ENCODE measurements around the gene KRTAP12-3. TPM values are rescaled to one million over a fixed set of nuclear protein-coding genes. Genes with fewer than 3 reads are reported as not detected.
"Not testable (repeated sequence)": the region's sequence is repeated elsewhere in the genome, so short reads cannot be mapped to it uniquely, and the experiment has no call there.

The KRTAP12-3 gene
- total and polyA plus RNA-seq, 2 donors (not counting 1 experiment from before 2014, with no cell fraction given): not detected

DNA sequence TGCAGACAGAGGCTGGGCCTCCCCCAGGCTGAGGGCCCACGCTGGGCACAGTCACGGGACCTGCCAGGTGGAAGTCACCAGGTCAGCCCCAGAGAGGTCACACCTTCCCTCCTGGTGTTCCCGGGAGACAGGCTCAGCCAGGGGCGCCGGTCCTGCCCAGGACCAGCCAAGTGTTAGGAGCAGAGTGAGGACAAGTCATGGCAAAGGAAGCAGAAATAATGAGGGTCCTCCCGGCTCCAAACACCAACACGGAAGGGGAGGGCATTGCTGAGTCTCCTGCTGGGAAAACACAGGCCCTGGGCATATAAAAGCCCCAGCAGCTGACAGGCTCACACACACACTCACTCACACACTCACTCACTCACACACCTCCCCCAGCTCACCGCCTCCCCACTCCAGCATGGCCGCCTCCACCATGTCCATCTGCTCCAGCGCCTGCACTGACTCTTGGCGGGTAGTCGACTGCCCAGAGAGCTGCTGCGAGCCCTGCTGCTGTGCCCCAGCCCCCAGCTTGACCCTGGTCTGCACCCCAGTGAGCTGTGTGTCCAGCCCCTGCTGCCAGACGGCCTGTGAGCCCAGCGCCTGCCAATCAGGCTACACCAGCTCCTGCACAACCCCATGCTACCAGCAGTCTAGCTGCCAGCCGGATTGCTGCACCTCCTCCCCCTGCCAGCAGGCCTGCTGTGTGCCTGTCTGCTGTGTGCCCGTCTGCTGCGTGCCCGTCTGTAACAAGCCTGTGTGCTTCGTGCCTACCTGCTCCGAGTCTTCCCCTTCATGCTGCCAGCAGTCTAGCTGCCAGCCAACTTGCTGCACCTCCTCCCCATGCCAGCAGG lies 20.5 kb upstream of the KRTAP12-3 start, which contains the start of gene KRTAP10-10:
KRTAP10-10 (plus strand) TSS at position 339 of the 833 bp plus-strand sequence; CDS start at position 401, 62 bp downstream.
- Histone ChIP-seq H3K4me2 (replicated peaks; ENCODE audit: low read depth, low read length, poor library complexity, severe bottlenecking) (no peak within 1 kb of the TSS), H4K20me1 (ENCODE audit: control insufficient read depth, insufficient read depth, low read length, poor library complexity, severe bottlenecking) (no peaks in the 10 kb centered on the region), H3K9me3 (ENCODE audit: control extremely low read depth in 1 of 3, control insufficient read depth in 2 of 3, insufficient read depth in 1 of 3, low read length in 2 of 3) (peaks cover 0 to 27% (median 11%) of the 10 kb centered on the region in 3 donors), H3K27me3 (replicated peaks in 1 of 4; ENCODE audit: control extremely low read depth in 1 of 4, control insufficient read depth in 3 of 4, insufficient read depth in 4 of 4, low read length in 3 of 4) (peaks cover 0 to 18% (median 0%) of the 10 kb centered on the region in 4 experiments), H3K79me2 (ENCODE audit: control insufficient read depth, insufficient read depth, low read length) (no peaks in the 10 kb centered on the region), H3K36me3 (replicated peaks in 1 of 2; ENCODE audit: control extremely low read depth in 1 of 2, control insufficient read depth in 1 of 2, extremely low read depth in 1 of 2, insufficient read depth in 2 of 2, low read length in 1 of 2) (no peaks in the 10 kb centered on the region), H3K4me1 (ENCODE audit: control insufficient read depth in 2 of 2, insufficient read depth in 2 of 2, low read length in 2 of 2) (no peaks in the 10 kb centered on the region), H3K27ac (ENCODE audit: low read length in 2 of 2) (no peak within 1 kb of the TSS), H3K4me3 (ENCODE audit: control extremely low read depth in 1 of 5, extremely low read depth in 1 of 5, insufficient read depth in 1 of 5, low read depth in 2 of 5, low read length in 4 of 5) (no peak within 1 kb of the TSS), H2AFZ (ENCODE audit: insufficient read depth, low read depth, low read length, poor library complexity, severe bottlenecking) (no peak within 1 kb of the TSS), H3K9ac (ENCODE audit: low read length) (no peak within 1 kb of the TSS)
- TF ChIP-seq EZH2 (IDR thresholded peaks at IDR 0.05; ENCODE audit: borderline replicate concordance, insufficient read depth, low read depth, low read length, poor library complexity, severe bottlenecking): no peak
- TF ChIP-seq, protein P1, sequence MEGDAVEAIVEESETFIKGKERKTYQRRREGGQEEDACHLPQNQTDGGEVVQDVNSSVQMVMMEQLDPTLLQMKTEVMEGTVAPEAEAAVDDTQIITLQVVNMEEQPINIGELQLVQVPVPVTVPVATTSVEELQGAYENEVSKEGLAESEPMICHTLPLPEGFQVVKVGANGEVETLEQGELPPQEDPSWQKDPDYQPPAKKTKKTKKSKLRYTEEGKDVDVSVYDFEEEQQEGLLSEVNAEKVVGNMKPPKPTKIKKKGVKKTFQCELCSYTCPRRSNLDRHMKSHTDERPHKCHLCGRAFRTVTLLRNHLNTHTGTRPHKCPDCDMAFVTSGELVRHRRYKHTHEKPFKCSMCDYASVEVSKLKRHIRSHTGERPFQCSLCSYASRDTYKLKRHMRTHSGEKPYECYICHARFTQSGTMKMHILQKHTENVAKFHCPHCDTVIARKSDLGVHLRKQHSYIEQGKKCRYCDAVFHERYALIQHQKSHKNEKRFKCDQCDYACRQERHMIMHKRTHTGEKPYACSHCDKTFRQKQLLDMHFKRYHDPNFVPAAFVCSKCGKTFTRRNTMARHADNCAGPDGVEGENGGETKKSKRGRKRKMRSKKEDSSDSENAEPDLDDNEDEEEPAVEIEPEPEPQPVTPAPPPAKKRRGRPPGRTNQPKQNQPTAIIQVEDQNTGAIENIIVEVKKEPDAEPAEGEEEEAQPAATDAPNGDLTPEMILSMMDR (IDR thresholded peaks at IDR 0.05): no peak
- ATAC-seq (ENCODE audit: low read depth) (no peak), DNase-seq (no peak)
- Mint-ChIP-seq H3K4me3 (no peak within 1 kb of the TSS), H3K9me3 (ENCODE audit: insufficient read depth) (peaks cover 6% of the 10 kb centered on the region), H3K27ac (no peak within 1 kb of the TSS), H3K4me1 (no peaks in the 10 kb centered on the region), H3K27me3 (peaks cover 31% of the 10 kb centered on the region)
- WGBS (ENCODE audit: insufficient coverage): 72% methylated on average over 13 of the region's 21 CpGs
- CTCF ChIA-PET: no interaction called here
- intact Hi-C loops (cut with micrococcal nuclease): no loop called here
- POLR2A ChIA-PET: interaction anchor here (0.6 kb wide), 1 partner anchor 143 kb away, joined by 13 read pairs; no protein-coding TSS in a partner anchor

DNA sequence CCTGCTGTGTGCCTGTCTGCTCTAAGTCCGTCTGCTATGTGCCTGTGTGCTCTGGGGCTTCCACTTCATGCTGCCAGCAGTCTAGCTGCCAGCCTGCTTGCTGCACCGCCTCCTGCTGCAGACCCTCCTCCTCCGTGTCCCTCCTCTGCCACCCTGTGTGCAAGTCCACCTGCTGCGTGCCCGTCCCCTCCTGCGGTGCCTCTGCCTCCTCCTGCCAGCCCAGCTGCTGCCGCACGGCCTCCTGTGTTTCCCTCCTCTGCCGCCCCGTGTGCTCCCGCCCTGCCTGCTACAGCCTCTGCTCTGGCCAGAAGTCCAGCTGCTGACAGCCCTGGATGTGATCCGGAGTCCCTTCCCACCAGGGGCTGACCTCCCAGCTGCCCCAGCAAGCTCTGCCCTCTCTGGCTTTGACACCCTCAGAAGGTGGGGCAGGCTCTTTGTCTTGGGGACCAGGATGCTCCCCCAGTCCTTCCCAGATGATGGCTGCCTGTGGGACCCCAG lies 19.8 kb upstream of the KRTAP12-3 start:
- H3K4me1 Mint-ChIP-seq; H2AFZ ChIP-seq (ENCODE audit: insufficient read depth, low read depth, low read length, poor library complexity, severe bottlenecking); H3K4me2 ChIP-seq (replicated peaks; ENCODE audit: low read depth, low read length, poor library complexity, severe bottlenecking); H3K9ac ChIP-seq (ENCODE audit: low read length); DNase-seq; intact Hi-C loops (cut with micrococcal nuclease); H3K9me3 Mint-ChIP-seq (ENCODE audit: insufficient read depth); ATAC-seq (ENCODE audit: low read depth); H3K79me2 ChIP-seq (ENCODE audit: control insufficient read depth, insufficient read depth, low read length); H3K4me1 ChIP-seq (ENCODE audit: control insufficient read depth in 2 of 2, insufficient read depth in 2 of 2, low read length in 2 of 2); H4K20me1 ChIP-seq (ENCODE audit: control insufficient read depth, insufficient read depth, low read length, poor library complexity, severe bottlenecking); H3K4me3 Mint-ChIP-seq; H3K27ac Mint-ChIP-seq; H3K36me3 ChIP-seq (replicated peaks in 1 of 2; ENCODE audit: control extremely low read depth in 1 of 2, control insufficient read depth in 1 of 2, extremely low read depth in 1 of 2, insufficient read depth in 2 of 2, low read length in 1 of 2); CTCF ChIA-PET; H3K4me3 ChIP-seq (ENCODE audit: control extremely low read depth in 1 of 5, extremely low read depth in 1 of 5, insufficient read depth in 1 of 5, low read depth in 2 of 5, low read length in 4 of 5); H3K27ac ChIP-seq (ENCODE audit: low read length in 2 of 2): not testable (repeated sequence)
- POLR2A ChIA-PET: interaction anchor here (0.6 kb wide), 1 partner anchor 144 kb away, joined by 13 read pairs; no protein-coding TSS in a partner anchor
- H3K27me3 Mint-ChIP-seq: peaks cover 31% of the 10 kb centered on the region
- Histone ChIP-seq H3K27me3 (replicated peaks in 1 of 4; ENCODE audit: control extremely low read depth in 1 of 4, control insufficient read depth in 3 of 4, insufficient read depth in 4 of 4, low read length in 3 of 4) (peaks cover 0 to 18% (median 0%) of the 10 kb centered on the region in 4 experiments), H3K9me3 (ENCODE audit: control extremely low read depth in 1 of 3, control insufficient read depth in 2 of 3, insufficient read depth in 1 of 3, low read length in 2 of 3) (peaks cover 0 to 22% (median 8%) of the 10 kb centered on the region in 3 donors)
- WGBS (ENCODE audit: insufficient coverage): 92% methylated on average over 2 of the region's 12 CpGs

DNA sequence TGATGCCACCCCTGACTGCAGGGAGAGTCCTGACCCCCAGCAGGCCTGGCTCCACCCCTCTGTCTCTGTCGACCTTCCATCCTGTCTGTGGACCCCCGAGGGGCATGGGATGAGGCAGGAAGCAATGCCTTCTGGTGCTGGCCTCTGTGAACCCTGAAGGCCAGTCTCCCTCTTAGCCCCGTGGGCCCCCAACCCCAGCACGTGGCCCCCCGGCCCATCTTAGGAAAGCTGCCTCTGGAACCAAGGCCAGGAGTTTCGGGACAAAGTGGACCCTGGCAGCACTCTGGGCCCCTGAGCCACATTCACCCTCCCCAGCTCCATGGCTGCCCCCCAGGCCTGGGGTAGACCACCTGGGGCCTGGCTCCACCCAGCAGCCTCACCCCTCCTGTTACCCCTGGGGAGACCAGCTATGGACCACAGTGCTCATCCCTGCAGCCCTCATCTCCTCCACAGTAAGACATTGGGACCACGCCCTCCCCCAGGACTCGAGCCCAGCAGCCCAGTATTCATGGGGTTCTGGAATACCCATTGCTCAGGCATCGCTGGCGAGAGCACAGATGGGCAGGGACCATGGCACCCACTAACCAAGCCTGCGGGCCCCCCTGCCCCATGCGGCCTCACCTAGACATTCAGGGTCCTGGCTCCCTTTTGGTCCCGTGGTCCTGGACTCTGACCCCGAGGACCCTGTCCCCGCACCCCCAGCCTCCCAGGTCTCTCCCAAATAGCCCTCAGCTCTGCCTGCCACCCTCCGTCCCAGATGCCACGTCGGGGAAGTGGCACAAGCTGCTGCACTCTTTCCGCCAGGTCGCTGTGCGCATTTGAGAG lies 19.0 kb upstream of the KRTAP12-3 start:
- H3K4me1 Mint-ChIP-seq; DNase-seq; H3K4me3 ChIP-seq (ENCODE audit: control extremely low read depth in 1 of 5, extremely low read depth in 1 of 5, insufficient read depth in 1 of 5, low read depth in 2 of 5, low read length in 4 of 5); intact Hi-C loops (cut with micrococcal nuclease); ATAC-seq (ENCODE audit: low read depth); H3K27ac ChIP-seq (ENCODE audit: low read length in 2 of 2); H3K9me3 Mint-ChIP-seq (ENCODE audit: insufficient read depth); H3K4me2 ChIP-seq (replicated peaks; ENCODE audit: low read depth, low read length, poor library complexity, severe bottlenecking); H4K20me1 ChIP-seq (ENCODE audit: control insufficient read depth, insufficient read depth, low read length, poor library complexity, severe bottlenecking); POLR2A ChIA-PET; H3K4me1 ChIP-seq (ENCODE audit: control insufficient read depth in 2 of 2, insufficient read depth in 2 of 2, low read length in 2 of 2); H2AFZ ChIP-seq (ENCODE audit: insufficient read depth, low read depth, low read length, poor library complexity, severe bottlenecking); CTCF ChIA-PET; H3K79me2 ChIP-seq (ENCODE audit: control insufficient read depth, insufficient read depth, low read length); H3K4me3 Mint-ChIP-seq; H3K9ac ChIP-seq (ENCODE audit: low read length); H3K36me3 ChIP-seq (replicated peaks in 1 of 2; ENCODE audit: control extremely low read depth in 1 of 2, control insufficient read depth in 1 of 2, extremely low read depth in 1 of 2, insufficient read depth in 2 of 2, low read length in 1 of 2); H3K27ac Mint-ChIP-seq: not testable (repeated sequence)
- peaks cover 0 to 18% (median 0%) of the 10 kb centered on the region in 4 experiments for H3K27me3 ChIP-seq (replicated peaks in 1 of 4; ENCODE audit: control extremely low read depth in 1 of 4, control insufficient read depth in 3 of 4, insufficient read depth in 4 of 4, low read length in 3 of 4)
- 93% methylated on average over 13 of the region's 21 CpGs for WGBS (ENCODE audit: insufficient coverage)
- peaks cover 0 to 24% (median 8%) of the 10 kb centered on the region in 3 donors for H3K9me3 ChIP-seq (ENCODE audit: control extremely low read depth in 1 of 3, control insufficient read depth in 2 of 3, insufficient read depth in 1 of 3, low read length in 2 of 3)
- peaks cover 31% of the 10 kb centered on the region for H3K27me3 Mint-ChIP-seq
